ENCODE results near the gene AP4M1.

DNA sequence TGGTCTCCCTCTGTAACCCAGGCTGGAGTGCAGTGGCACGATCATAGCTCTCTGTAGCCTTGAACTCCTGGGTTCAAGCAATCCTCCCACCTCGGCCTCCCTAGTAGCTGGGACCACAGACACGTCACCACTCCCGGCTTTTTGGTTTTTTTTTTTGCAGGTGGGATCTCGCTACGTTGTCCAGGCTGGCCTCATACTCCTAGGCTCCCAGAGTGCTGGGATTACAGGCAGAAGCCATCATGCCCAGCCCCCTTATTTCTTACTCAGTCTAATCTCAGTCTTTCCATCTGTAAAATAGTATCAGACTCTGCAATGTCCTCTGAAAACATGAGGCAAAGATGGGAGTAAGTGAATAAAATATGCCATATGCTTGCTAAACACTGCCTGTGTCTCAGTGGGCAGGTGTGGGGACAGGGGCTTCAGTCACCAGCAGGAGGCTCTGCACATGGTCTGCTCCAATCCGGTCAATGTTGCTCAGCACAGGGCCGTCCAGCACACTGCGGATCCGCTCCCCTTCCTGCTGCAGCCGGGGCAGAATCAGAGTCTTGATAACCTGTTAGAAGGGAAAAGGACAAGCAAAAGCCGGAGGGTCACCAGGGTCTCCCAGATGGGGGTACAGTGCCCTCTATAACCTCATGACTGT lies 8.2 kb downstream of the AP4M1 start:
- TF ChIP-seq, protein P1, sequence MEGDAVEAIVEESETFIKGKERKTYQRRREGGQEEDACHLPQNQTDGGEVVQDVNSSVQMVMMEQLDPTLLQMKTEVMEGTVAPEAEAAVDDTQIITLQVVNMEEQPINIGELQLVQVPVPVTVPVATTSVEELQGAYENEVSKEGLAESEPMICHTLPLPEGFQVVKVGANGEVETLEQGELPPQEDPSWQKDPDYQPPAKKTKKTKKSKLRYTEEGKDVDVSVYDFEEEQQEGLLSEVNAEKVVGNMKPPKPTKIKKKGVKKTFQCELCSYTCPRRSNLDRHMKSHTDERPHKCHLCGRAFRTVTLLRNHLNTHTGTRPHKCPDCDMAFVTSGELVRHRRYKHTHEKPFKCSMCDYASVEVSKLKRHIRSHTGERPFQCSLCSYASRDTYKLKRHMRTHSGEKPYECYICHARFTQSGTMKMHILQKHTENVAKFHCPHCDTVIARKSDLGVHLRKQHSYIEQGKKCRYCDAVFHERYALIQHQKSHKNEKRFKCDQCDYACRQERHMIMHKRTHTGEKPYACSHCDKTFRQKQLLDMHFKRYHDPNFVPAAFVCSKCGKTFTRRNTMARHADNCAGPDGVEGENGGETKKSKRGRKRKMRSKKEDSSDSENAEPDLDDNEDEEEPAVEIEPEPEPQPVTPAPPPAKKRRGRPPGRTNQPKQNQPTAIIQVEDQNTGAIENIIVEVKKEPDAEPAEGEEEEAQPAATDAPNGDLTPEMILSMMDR (IDR thresholded peaks at IDR 0.05), result no peak
- no peak for TF ChIP-seq POLR2A (IDR thresholded peaks at IDR 0.05)

All from gastroesophageal sphincter (tissue), 3 donors.